ENCODE results near the gene C1QTNF1.

The C1QTNF1 gene, protein sequence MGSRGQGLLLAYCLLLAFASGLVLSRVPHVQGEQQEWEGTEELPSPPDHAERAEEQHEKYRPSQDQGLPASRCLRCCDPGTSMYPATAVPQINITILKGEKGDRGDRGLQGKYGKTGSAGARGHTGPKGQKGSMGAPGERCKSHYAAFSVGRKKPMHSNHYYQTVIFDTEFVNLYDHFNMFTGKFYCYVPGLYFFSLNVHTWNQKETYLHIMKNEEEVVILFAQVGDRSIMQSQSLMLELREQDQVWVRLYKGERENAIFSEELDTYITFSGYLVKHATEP
- long read RNA-seq, result 0 reads

DNA sequence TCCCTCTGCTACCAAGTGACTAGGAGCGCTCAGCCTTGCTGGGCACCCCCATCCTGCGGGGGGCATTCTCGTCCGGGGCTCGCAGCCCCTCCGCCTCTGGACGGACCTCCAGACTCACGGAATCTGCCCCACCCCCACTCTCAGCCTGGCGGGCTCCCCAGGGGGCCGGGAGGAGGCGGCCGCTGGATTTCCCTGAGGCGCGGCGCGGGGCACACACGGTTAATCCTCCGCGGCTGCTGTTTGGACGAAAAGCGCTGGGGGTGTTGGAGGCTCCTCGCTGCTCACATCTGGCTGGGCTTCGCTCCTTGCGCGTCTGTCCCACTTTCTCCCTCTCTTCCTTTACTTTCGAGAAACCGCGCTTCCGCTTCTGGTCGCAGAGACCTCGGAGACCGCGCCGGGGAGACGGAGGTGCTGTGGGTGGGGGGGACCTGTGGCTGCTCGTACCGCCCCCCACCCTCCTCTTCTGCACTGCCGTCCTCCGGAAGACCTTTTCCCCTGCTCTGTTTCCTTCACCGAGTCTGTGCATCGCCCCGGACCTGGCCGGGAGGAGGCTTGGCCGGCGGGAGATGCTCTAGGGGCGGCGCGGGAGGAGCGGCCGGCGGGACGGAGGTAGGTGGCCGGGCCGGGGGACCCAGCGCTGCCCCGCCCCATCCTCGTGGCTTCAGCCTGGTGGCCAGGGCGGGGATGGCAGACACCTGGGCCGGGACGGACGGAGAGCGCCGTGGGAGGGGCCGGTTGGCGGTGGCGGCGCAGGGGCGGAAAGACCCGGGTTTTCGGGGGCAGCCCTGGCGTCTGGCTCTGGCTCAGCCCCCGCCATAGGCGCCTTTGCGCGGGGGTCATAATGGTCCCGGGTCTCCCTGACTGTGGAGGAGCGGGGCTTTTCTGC lies at the start of gene C1QTNF1:
Gene C1QTNF1 (plus strand): TSS at position 284 of the 886 bp plus-strand sequence. CDS start 19,800 bp downstream, outside the sequence.
- no peak for DNase-seq (ENCODE audit: low read depth in 1 of 2, low spot score in 1 of 2)
- no peak within 1 kb of the TSS; the same call in 1 of the 2 replicates for H3K4me3 ChIP-seq (replicated peaks; ENCODE audit: insufficient read depth, low read length)
- no peak within 1 kb of the TSS for H3K27ac ChIP-seq (replicated peaks)
- H3K27me3 ChIP-seq (ENCODE audit: insufficient read depth, poor library complexity, severe bottlenecking), result peaks cover 75% of the 10 kb centered on the region
- no peak for TF ChIP-seq POLR2AphosphoS5 (IDR thresholded peaks at IDR 0.05; ENCODE audit: low read depth)
- no peak for TF ChIP-seq GABPA (IDR thresholded peaks at IDR 0.05; ENCODE audit: low read depth)

DNA sequence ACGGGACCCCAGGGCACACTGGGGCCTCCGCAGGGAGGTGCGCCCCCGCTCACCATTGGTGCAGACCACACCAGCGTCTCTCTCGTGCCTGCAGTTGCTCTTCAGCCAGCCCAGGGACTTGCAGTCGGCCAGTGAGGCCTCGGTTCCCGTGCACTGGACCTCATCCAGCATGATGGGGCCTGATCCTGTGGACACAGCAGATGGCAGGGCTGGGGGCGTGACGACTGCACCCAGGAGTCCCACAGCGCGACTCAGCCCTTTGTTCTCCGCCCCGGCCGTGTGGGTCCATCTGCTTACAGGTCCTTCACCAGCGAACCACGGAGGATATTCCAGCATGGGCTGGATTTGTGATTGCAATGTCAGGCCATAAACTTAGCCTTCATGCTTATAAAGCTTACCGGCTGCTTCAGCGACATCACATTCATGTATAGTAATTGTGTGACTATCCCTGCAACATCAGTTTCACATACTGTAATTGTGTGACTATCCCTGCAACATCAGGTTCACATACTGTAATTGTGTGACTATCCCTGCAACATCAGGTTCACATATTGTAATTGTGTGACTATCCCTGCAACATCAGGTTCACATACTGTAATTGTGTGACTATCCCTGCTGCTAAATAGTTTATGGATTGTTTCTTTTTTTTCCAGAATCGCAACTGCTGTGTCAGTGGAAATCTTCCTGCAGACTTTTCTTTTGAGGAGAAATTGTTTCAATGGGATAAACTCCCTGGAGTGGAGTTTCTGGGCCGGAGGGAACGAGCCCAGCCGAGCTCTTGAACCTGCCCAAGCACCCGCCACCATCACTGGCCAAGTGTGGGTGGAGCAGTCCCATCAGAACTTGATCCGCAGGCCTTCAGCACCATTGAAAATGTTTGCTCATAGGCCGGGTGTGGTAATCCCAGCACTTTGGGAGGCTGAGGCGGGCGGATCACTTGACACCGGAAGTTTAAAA lies 49.1 kb upstream of the C1QTNF1 start:
- no peaks in the 10 kb centered on the region for H3K27me3 ChIP-seq (ENCODE audit: insufficient read depth, poor library complexity, severe bottlenecking)
- H3K27ac ChIP-seq (replicated peaks), result no peak overlapping the region
- peak in 1 of 2 experiments; percentile 25 for DNase-seq (ENCODE audit: low read depth in 1 of 2, low spot score in 1 of 2)
- H3K4me3 ChIP-seq (replicated peaks; ENCODE audit: insufficient read depth, low read length), result no peak overlapping the region
- TF ChIP-seq GABPA (IDR thresholded peaks at IDR 0.05; ENCODE audit: low read depth) (no peak), SPI1 (IDR thresholded peaks at IDR 0.05; ENCODE audit: borderline replicate concordance, low read depth) (no peak), POLR2AphosphoS5 (IDR thresholded peaks at IDR 0.05; ENCODE audit: low read depth) (no peak)
- TF ChIP-seq, protein P1, sequence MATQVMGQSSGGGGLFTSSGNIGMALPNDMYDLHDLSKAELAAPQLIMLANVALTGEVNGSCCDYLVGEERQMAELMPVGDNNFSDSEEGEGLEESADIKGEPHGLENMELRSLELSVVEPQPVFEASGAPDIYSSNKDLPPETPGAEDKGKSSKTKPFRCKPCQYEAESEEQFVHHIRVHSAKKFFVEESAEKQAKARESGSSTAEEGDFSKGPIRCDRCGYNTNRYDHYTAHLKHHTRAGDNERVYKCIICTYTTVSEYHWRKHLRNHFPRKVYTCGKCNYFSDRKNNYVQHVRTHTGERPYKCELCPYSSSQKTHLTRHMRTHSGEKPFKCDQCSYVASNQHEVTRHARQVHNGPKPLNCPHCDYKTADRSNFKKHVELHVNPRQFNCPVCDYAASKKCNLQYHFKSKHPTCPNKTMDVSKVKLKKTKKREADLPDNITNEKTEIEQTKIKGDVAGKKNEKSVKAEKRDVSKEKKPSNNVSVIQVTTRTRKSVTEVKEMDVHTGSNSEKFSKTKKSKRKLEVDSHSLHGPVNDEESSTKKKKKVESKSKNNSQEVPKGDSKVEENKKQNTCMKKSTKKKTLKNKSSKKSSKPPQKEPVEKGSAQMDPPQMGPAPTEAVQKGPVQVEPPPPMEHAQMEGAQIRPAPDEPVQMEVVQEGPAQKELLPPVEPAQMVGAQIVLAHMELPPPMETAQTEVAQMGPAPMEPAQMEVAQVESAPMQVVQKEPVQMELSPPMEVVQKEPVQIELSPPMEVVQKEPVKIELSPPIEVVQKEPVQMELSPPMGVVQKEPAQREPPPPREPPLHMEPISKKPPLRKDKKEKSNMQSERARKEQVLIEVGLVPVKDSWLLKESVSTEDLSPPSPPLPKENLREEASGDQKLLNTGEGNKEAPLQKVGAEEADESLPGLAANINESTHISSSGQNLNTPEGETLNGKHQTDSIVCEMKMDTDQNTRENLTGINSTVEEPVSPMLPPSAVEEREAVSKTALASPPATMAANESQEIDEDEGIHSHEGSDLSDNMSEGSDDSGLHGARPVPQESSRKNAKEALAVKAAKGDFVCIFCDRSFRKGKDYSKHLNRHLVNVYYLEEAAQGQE (IDR thresholded peaks at IDR 0.05; ENCODE audit: insufficient replicate concordance, low read depth), result no peak
- TF ChIP-seq, protein P2, sequence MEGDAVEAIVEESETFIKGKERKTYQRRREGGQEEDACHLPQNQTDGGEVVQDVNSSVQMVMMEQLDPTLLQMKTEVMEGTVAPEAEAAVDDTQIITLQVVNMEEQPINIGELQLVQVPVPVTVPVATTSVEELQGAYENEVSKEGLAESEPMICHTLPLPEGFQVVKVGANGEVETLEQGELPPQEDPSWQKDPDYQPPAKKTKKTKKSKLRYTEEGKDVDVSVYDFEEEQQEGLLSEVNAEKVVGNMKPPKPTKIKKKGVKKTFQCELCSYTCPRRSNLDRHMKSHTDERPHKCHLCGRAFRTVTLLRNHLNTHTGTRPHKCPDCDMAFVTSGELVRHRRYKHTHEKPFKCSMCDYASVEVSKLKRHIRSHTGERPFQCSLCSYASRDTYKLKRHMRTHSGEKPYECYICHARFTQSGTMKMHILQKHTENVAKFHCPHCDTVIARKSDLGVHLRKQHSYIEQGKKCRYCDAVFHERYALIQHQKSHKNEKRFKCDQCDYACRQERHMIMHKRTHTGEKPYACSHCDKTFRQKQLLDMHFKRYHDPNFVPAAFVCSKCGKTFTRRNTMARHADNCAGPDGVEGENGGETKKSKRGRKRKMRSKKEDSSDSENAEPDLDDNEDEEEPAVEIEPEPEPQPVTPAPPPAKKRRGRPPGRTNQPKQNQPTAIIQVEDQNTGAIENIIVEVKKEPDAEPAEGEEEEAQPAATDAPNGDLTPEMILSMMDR (IDR thresholded peaks at IDR 0.05; ENCODE audit: insufficient read depth, low read length), result no peak

DNA sequence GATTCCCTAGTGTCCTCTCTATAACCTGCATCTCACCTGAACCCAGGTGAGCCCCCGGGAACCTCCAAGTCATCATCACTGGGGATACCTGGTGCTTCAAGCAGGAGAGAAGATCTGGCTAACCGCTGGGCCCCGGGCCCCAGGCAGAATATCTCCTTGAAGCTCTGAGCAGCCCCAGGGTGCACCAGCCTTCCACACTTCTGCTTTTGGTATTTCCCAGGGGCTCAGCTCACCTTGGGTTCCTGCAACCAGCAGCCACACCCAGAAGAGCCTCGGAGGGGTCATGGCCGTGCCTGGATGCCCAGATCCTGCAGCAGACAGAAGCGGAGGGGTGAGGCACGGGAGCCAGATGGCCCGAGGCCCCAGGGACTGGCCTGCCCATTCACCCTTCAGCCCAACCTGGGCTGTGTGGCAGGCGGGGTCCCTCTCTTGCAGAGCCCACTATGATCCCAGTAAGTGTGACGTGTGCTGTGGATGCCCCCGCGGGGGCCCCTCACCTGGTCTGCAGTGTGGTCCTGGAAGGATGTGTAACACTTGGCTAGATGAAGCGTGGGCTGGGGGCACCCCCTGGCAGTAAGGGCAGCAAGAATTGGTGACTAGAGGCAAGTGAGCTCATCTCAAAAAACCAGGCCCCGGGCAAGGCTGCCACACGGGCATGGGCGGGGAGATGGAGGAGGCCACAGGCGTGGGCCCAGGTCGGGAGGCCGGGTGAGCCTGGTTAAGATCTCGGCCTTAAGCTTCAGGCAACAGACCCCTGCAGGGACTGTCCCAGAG lies 46.9 kb upstream of the C1QTNF1 start:
- TF ChIP-seq, protein P1 (IDR thresholded peaks at IDR 0.05; ENCODE audit: insufficient replicate concordance, low read depth), result no peak
- TF ChIP-seq SPI1 (IDR thresholded peaks at IDR 0.05; ENCODE audit: borderline replicate concordance, low read depth), result peak; percentile 73
- TF ChIP-seq POLR2AphosphoS5 (IDR thresholded peaks at IDR 0.05; ENCODE audit: low read depth), result no peak
- TF ChIP-seq, protein P2 (IDR thresholded peaks at IDR 0.05; ENCODE audit: insufficient read depth, low read length), result no peak
- TF ChIP-seq GABPA (IDR thresholded peaks at IDR 0.05; ENCODE audit: low read depth), result no peak
- peak in 1 of 2 experiments; percentile 31 for DNase-seq (ENCODE audit: low read depth in 1 of 2, low spot score in 1 of 2)
- H3K4me3 ChIP-seq (replicated peaks; ENCODE audit: insufficient read depth, low read length), result no peak overlapping the region
- H3K27ac ChIP-seq (replicated peaks), result no peak overlapping the region
- H3K27me3 ChIP-seq (ENCODE audit: insufficient read depth, poor library complexity, severe bottlenecking), result no peaks in the 10 kb centered on the region
